Erythroblast (primary cell): Measurements from ENCODE around the gene MAP4K2.
A peak's percentile ranks its signal among the peaks of the same experiment; 100 is the strongest.

Source experiments
- DNase-seq, 2 experiments: peaks; one replicate each; lab custom pipeline; 2025; lab: John Stamatoyannopoulos, UW
- GATA1 ChIP-seq: IDR thresholded peaks from 2 replicates; pipeline ENCODE4 v1.6.1; 2011; ENCODE audit warnings: low read depth, mild to moderate bottlenecking, control low read depth, low read length, moderate library complexity
- POLR2A ChIP-seq: IDR thresholded peaks from 2 replicates; pipeline ENCODE4 v1.6.1; 2011; ENCODE audit warnings: mild to moderate bottlenecking, low read length

The MAP4K2 gene

GRCh38 chr11:64796757-64797541 is 6.1 kb downstream of the MAP4K2 start:
- no peak for TF ChIP-seq POLR2A
- no peak for TF ChIP-seq GATA1
- no peak for DNase-seq

GRCh38 chr11:64796047-64796756 is 6.8 kb downstream of the MAP4K2 start:
- no peak for DNase-seq
- TF ChIP-seq POLR2A (no peak), GATA1 (no peak)

GRCh38 chr11:64794526-64794925 is 8.5 kb downstream of the MAP4K2 start:
- TF ChIP-seq POLR2A (no peak), GATA1 (no peak)
- no peak for DNase-seq

- TF ChIP-seq GATA1 = no peak
- no peak for TF ChIP-seq POLR2A
- no peak for DNase-seq
These were observed 9.5 kb downstream of the MAP4K2 start for GRCh38 chr11:64793271-64794160.

- no peak for TF ChIP-seq POLR2A
- TF ChIP-seq GATA1 = no peak
- DNase-seq = no peak
These were observed 10.5 kb downstream of the MAP4K2 start for GRCh38 chr11:64792482-64792881.

GRCh38 chr11:64791781-64792291 is 11.2 kb downstream of the MAP4K2 start:
- TF ChIP-seq POLR2A (no peak), GATA1 (no peak)
- no peak for DNase-seq

GRCh38 chr11:64790205-64791095 is 12.6 kb downstream of the MAP4K2 start:
- TF ChIP-seq POLR2A (no peak), GATA1 (no peak)
- DNase-seq = no peak

GRCh38 chr11:64789331-64790204 is 13.4 kb downstream of the MAP4K2 start:
- no peak for DNase-seq
- TF ChIP-seq GATA1 = no peak
- no peak for TF ChIP-seq POLR2A

GRCh38 chr11:64788321-64789215 is 14.4 kb downstream of the MAP4K2 start:
- no peak for DNase-seq
- TF ChIP-seq POLR2A (no peak), GATA1 (no peak)

GRCh38 chr11:64787526-64788320 is 15.3 kb downstream of the MAP4K2 start:
- peak; percentile 75 to 83 for DNase-seq
- TF ChIP-seq POLR2A (no peak), GATA1 (no peak)

GRCh38 chr11:64786308-64786707 is 16.7 kb downstream of the MAP4K2 start:
- no peak for TF ChIP-seq POLR2A
- no peak for DNase-seq
